ENCODE measurements around the gene C1orf50.
"Not testable (repeated sequence)": the region's sequence is repeated elsewhere in the genome, so short reads cannot be mapped to it uniquely, and the experiment has no call there.

Gene C1orf50

GRCh38 chr1:42747125-42747524 is 19.9 kb upstream of the C1orf50 start:
- no peak for TF ChIP-seq GABPA (IDR thresholded peaks at IDR 0.05; ENCODE audit: low read depth)
- TF ChIP-seq CTCF (IDR thresholded peaks at IDR 0.05; ENCODE audit: insufficient read depth, low read length), result peak; percentile 41
- no peak overlapping the region for H3K4me3 ChIP-seq (replicated peaks; ENCODE audit: insufficient read depth, low read length)
- peak in 1 of 2 experiments; percentile 18 for DNase-seq (ENCODE audit: low read depth in 1 of 2, low spot score in 1 of 2)
- no peaks in the 10 kb centered on the region for H3K27me3 ChIP-seq (ENCODE audit: insufficient read depth, poor library complexity, severe bottlenecking)
- H3K27ac ChIP-seq (replicated peaks), result no peak overlapping the region

DNA sequence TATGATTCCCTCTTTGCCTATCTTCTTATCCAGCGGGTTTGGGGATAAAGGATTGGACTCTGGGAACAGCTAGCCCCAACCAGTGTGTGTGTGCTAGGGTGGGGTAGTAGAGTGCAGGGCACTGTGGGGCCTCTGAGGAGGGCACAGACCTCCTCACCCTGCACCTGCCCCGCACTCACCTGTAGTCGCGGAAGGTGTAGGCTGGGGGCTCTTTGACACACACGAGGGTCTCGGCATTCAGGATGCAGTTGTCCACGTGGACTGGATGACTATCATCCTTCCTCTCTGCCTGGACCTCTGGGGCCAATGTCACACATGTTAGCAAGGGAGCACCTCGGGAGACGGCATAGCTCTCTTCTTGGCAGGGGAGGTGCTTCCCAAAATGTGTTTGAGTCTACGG is 19.0 kb upstream of the C1orf50 start:
- Histone ChIP-seq H3K27ac (replicated peaks) (no peak overlapping the region), H3K4me3 (replicated peaks; ENCODE audit: insufficient read depth, low read length) (no peak overlapping the region), H3K27me3 (ENCODE audit: insufficient read depth, poor library complexity, severe bottlenecking) (no peaks in the 10 kb centered on the region)
- no peak for DNase-seq (ENCODE audit: low read depth in 1 of 2, low spot score in 1 of 2)
- no peak for TF ChIP-seq CTCF (IDR thresholded peaks at IDR 0.05; ENCODE audit: insufficient read depth, low read length)
- TF ChIP-seq POLR2AphosphoS5 (IDR thresholded peaks at IDR 0.05; ENCODE audit: low read depth), result no peak
- no peak for TF ChIP-seq SPI1 (IDR thresholded peaks at IDR 0.05; ENCODE audit: borderline replicate concordance, low read depth)
- no peak for TF ChIP-seq GABPA (IDR thresholded peaks at IDR 0.05; ENCODE audit: low read depth)
- TF ChIP-seq, protein P1, sequence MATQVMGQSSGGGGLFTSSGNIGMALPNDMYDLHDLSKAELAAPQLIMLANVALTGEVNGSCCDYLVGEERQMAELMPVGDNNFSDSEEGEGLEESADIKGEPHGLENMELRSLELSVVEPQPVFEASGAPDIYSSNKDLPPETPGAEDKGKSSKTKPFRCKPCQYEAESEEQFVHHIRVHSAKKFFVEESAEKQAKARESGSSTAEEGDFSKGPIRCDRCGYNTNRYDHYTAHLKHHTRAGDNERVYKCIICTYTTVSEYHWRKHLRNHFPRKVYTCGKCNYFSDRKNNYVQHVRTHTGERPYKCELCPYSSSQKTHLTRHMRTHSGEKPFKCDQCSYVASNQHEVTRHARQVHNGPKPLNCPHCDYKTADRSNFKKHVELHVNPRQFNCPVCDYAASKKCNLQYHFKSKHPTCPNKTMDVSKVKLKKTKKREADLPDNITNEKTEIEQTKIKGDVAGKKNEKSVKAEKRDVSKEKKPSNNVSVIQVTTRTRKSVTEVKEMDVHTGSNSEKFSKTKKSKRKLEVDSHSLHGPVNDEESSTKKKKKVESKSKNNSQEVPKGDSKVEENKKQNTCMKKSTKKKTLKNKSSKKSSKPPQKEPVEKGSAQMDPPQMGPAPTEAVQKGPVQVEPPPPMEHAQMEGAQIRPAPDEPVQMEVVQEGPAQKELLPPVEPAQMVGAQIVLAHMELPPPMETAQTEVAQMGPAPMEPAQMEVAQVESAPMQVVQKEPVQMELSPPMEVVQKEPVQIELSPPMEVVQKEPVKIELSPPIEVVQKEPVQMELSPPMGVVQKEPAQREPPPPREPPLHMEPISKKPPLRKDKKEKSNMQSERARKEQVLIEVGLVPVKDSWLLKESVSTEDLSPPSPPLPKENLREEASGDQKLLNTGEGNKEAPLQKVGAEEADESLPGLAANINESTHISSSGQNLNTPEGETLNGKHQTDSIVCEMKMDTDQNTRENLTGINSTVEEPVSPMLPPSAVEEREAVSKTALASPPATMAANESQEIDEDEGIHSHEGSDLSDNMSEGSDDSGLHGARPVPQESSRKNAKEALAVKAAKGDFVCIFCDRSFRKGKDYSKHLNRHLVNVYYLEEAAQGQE (IDR thresholded peaks at IDR 0.05; ENCODE audit: insufficient replicate concordance, low read depth), result no peak

DNA sequence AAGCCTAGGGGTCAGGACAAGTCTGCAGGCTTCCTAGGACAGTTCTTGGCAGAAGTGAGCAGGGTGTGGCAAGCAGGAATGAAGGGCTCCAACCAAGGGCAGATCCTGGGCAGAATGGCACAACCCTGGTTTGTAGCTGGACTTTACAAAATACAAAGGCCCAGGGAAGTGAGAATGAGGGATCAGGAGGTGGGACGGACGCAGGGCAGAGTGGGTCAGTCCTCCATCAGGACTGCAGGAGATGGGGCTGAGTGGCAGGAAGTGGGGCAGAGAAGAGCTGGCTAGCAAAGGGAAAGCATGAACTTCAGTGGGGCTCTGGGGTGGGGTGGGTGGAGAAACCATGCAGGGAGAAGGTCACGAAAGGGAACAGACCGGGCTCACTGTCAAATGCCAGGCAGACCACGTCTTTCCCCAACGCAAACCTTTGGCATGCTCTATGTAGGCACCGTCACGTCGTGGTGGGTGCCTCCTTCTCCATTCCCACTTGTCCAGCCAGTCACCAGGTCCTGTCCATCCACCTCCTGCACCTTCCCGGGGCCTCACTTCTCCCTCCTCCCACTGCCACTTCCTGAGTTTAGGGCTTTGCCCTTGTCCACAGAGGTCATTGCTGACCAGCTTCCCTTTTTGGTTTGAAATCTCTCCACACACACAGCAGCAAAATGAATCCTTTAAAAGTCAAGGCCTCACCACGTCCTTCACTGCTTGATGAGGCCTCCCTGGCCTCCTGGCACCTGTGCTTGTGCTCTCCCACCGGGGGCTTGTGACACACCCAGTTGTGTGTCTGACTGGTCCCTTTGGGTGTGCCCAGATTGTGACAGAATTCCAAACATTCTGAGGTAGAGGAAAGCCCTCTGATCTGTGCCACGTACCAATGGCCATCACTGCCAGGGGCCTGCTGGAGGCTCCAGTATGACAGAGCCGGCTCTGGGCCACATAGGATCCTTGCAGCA is 18.3 kb upstream of the C1orf50 start:
- no peaks in the 10 kb centered on the region for H3K27me3 ChIP-seq (ENCODE audit: insufficient read depth, poor library complexity, severe bottlenecking)
- DNase-seq (ENCODE audit: low read depth in 1 of 2, low spot score in 1 of 2), result peak in 1 of 2 experiments; percentile 12
- H3K27ac ChIP-seq (replicated peaks), result no peak overlapping the region
- H3K4me3 ChIP-seq (replicated peaks; ENCODE audit: insufficient read depth, low read length), result no peak overlapping the region
- TF ChIP-seq SPI1 (IDR thresholded peaks at IDR 0.05; ENCODE audit: borderline replicate concordance, low read depth), result no peak
- TF ChIP-seq POLR2AphosphoS5 (IDR thresholded peaks at IDR 0.05; ENCODE audit: low read depth), result 0 out of 2 replicates have a peak, but pooled peaks have one; percentile 28
- TF ChIP-seq, protein P1 (IDR thresholded peaks at IDR 0.05; ENCODE audit: insufficient replicate concordance, low read depth), result no peak

DNA sequence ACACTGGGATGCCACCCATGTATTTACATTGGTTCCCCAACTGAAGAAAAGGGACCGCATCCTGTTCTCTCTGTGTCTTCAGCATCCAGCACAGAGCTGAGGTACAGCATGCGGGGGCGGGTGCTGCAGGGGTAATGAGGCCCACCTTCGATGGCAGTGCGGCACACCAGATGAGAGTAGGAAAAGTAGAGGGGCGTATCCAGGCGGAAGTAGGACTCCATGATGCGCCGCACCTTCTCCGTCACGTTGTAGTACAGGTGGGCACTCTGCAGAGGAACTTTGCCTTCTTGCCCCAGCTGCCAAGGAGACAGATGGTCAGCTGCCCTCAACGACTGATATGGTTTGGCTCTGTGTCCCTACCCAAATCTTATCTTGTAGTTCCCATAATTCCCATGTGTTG is 17.0 kb upstream of the C1orf50 start:
- TF ChIP-seq GABPA (IDR thresholded peaks at IDR 0.05; ENCODE audit: low read depth) (no peak), CTCF (IDR thresholded peaks at IDR 0.05; ENCODE audit: insufficient read depth, low read length) (no peak), SPI1 (IDR thresholded peaks at IDR 0.05; ENCODE audit: borderline replicate concordance, low read depth) (no peak), POLR2AphosphoS5 (IDR thresholded peaks at IDR 0.05; ENCODE audit: low read depth) (no peak)
- TF ChIP-seq, protein P1 (IDR thresholded peaks at IDR 0.05; ENCODE audit: insufficient replicate concordance, low read depth), result no peak
- H3K4me3 ChIP-seq (replicated peaks; ENCODE audit: insufficient read depth, low read length), result no peak overlapping the region
- DNase-seq (ENCODE audit: low read depth in 1 of 2, low spot score in 1 of 2), result no peak
- H3K27me3 ChIP-seq (ENCODE audit: insufficient read depth, poor library complexity, severe bottlenecking), result no peaks in the 10 kb centered on the region
- no peak overlapping the region for H3K27ac ChIP-seq (replicated peaks)

GRCh38 chr1:42751511-42752070 is 15.5 kb upstream of the C1orf50 start:
- H3K4me3 ChIP-seq (replicated peaks; ENCODE audit: insufficient read depth, low read length); DNase-seq (ENCODE audit: low read depth in 1 of 2, low spot score in 1 of 2); H3K27me3 ChIP-seq (ENCODE audit: insufficient read depth, poor library complexity, severe bottlenecking); H3K27ac ChIP-seq (replicated peaks): not testable (repeated sequence)

Data from HL-60 (cell line).